Suppressor macrophage (primary cell): ENCODE results near the gene TP73.
A peak's percentile ranks its signal among the peaks of the same experiment; 100 is the strongest.
"Not testable (repeated sequence)": the region's sequence is repeated elsewhere in the genome, so short reads cannot be mapped to it uniquely, and the experiment has no call there.

Source experiments
- DNase-seq, 4 experiments: peaks; one replicate each; pipeline ENCODE4 v3.0.0-alpha.2; 2020 to 2022

Gene TP73

DNA sequence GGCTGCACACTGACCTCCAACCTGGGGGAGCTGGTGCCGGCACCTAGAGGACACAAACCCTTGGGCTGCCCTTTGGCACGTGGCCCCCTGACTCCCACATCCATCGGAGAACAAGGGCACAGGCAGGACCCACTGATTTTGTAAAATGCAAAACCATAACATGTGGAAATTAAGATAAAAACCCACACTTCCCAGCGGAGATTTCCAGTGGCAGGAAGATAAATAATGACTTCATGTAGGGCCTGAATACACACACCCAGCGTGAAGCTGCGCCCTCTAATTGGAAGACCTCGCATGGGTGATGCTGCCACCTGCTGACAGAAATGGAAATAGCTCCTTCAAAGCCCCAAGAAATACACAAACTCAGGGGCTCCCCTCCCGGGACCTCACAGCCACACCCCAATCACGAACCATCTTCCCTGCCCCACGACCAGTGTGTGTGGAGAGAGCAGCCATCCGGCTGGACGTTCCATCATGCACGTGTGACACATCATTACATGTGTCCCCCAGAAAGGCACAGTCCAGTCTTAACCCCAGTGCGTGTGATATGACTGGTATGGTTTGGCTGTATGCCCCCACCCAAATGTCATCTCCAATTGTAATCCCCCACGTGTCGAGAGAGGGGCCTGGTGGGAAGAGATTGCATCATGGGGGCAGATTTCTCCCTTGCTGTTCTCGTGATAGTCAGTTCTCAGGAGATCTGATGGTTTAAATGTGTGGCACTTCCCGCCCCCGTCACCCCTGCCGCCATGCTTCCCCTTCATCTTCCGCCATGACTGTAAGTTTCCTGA lies 33.2 kb upstream of the TP73 start:
- peak; percentile 82 to 89 (median 86) for DNase-seq

DNA sequence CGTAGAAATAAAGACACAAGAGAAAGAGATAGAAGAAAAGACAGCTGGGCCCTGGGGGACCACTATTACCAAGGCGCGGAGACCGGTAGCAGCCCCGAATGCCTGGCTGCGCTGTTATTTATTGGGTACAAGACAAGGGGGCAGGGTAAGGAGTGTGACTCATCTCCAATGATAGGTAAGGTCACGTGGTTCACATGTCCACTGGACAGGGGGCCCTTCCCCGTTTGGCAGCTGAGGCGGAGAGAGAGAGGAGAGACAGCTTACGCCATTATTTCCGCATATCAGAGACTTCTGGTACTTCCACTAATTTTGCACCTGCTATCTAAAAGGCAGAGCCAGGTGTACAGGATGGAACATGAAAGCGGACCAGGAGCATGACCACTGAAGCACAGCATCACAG lies 31.6 kb upstream of the TP73 start:
- DNase-seq: no peak

DNA sequence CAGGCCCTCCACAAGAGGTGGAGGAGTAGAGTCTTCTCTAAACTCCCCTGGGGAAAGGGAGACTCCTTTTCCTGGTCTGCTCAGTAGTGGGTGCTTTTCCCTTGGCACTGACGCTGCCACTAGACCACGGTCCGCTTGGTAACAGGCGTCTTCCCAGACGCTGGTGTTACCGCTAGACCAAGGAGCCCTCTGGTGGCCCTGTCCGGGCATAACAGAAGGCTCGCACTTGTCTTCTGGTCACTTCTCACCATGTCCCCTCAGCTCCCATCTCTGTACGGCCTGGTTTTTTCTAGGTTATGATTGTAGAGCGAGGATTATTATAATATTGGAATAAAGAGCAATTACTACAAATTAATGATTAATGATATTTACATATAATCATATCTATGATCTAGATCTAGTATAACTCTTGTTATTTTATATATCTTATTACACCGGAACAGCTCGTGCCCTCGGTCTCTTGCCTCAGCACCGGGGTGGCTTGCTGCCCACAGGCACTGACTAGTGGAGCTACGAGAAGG lies 31.1 kb upstream of the TP73 start:
- DNase-seq: peak in 3 of 4 experiments; percentile 33 to 49 (median 44)

DNA sequence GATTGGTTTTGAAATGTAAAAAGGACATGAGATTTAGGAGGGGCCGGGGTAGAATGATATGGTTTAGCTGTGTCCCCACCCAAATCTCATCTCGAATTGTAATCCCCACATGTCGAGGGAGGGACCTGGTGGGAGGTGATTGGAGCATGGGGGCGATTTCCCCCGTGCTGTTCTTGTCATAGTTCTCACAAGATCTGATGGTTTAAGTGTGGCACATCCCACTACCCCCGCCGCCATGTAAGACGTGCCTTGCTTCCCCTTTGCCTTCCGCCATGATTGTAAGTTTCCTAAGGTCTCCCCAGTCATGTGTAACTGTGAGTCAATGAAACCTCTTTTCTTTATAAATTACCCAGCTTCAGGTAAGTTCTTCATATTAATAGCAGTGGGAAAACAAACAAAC lies 30.2 kb upstream of the TP73 start:
- not testable (repeated sequence) for DNase-seq

DNA sequence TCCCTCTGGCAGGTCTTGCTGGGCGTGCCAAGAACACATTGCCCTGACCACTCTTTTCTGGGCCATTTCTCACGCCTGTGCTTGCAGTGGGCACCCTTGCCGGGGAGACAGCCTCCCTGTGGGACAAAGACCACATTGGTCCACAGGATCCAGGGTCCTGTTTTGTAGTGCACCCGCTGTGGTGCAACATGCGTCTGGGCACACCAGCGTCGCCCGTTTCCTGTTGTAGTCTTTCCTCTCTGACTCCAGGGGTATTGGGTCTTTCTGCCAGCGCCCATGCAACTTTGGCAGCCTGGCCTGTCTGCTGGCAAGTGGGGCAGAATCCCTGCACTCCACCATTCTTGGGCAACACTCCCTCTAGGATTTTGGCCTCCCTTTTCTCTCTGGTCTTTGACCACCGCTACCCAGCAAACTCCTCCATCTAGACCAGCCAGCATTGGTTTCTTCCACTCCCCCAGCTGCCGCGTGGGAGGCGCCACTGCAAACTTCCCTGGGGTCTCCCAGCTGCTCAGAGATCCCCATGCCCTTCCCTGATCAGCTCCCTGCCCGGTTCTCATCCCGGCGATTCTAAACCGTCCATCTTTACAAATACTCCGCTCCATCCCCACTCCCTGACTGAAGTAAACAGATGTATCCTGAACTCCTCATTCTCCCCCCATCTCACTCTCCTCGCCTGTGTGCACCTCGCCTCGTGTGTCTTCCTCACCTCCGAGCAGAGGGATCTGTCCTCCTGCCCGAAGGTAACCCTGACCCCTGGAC lies 28.7 kb upstream of the TP73 start:
- DNase-seq: no peak

DNA sequence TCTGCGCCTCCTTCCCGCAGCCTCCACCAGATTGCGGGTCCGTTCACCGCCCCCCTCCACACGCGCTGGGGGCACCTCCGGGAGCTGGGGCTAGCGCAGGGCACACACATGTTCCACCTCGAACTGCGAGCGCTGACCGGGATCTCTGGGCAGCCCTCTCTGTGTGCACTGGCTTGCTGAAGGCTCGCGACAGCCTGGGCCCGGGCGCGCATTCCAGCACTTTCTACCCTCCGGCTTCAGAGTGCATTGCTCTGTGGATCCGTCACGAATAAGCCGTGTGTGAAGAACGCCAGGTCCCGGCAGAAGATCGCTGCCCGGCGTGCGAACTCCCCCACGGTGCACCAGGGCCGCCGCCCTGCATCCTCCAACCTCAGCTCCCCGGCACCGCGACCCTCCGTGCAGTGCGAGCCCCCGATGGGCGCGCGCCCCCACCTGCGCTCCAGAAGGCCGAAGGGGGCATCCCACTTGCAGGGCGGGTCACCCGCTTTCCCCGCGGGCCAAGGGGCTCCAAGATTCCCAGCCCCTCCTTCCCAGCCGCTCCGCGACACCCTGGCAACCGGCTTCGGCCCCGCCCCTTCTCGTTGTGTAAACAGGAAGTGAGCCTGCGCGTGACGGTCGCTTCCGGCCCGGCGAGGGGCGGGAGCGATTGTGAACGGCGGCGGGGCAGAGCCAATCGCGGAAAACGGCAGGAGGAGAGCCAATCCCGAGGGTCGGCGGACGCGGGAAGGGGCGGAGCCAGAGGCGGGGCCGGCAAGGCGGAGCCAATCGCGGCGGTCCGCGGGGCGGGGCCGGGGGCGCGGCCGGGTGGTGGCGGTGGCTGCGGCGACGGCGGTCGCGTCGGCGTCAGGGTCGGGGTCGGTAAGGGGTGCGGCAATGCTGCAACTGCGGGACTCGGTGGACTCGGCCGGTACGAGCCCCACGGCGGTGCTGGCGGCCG lies 27.8 kb upstream of the TP73 start, which contains the start of gene TPRG1L:
Gene TPRG1L, plus strand, starts transcription at position 816 of the 937 bp plus-strand sequence. Its CDS starts 58 bp downstream, at position 874.
- DNase-seq: peak; percentile 99 to 100 (median 99)

DNA sequence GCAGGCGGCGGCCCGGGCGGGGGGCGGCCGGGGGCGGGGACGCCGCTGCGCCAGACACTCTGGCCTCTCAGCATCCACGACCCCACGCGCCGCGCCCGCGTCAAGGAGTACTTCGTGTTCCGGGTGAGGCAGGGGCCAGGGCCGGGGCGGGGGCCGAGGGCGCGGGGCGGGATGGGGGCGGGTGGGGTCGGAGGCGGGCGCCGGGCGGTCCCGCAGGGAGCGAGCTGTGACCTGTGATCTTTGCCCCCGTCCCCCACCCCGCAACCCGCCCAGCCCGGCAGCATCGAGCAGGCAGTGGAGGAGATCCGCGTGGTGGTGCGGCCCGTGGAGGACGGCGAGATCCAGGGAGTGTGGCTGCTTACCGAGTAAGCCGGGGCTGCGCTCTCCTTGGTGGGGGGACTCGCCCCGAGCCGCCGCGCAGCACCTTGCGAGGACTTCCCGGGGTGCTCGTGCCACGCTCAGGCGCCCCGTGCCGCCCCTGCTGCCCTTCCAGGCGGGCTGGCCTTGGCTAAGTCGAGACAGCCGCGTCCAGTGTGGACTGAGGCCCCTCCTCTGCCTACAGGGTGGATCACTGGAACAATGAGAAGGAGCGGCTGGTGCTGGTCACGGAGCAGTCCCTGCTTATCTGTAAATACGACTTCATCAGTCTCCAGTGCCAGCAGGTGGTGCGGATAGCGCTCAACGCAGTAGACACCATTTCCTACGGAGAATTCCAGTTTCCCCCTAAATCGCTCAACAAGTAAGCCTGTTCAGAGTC lies 27.0 kb upstream of the TP73 start:
- peak in 3 of 4 experiments; percentile 13 to 41 (median 25) for DNase-seq

DNA sequence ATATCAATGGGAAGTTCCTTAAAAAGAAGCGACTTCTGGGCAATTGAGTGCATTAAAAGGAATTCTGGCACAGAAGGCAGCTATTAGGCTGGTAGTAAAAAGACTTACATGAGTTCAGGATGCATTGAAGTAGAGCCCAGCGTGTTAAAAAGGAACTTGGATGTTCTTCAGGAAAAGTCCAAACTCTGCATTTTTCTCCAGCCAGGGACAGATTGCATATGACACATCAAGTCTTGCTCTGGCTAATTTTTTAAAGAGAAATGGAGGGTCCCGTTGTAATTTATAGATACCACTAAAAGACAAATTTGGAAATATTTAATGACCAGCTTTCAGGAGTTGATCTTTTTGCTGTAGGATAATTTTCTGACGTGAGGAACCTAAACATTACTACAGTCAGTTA lies 26.3 kb upstream of the TP73 start:
- peak in 3 of 4 experiments; percentile 43 to 61 (median 56) for DNase-seq

DNA sequence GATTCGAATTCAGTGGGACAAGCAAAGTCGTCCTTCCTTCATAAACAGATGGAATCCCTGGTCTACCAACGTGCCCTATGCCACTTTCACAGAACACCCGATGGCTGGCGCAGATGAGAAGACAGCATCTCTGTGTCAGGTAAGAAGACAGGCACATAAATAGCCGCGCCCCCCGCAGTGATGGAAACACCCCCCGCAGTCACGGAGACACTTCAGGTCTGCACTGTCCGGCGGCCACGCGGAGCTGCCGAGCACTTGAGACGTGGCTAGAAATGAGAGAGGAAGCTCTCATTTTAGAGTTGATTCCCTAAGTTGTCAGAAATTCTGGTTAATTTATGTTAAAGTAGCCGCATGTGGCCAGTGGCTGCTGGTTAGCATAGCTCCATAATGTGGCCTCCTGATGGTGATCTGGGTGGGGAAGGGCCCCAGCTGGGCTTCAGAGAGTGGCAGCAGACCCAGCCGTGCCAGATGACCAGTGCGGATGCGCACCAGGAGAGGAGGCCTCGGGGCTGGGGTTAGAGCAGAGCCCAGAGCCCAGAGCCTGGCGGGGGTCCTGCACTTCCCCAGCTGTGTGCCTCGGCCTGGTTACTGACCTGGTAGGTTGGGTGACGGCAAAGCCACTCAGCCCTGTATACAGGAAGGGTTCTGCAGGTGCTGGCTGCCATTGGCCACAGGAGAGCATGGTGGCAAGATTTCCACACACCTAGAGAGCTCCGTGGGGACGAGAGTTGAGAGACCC lies 24.6 kb upstream of the TP73 start:
- no peak for DNase-seq

DNA sequence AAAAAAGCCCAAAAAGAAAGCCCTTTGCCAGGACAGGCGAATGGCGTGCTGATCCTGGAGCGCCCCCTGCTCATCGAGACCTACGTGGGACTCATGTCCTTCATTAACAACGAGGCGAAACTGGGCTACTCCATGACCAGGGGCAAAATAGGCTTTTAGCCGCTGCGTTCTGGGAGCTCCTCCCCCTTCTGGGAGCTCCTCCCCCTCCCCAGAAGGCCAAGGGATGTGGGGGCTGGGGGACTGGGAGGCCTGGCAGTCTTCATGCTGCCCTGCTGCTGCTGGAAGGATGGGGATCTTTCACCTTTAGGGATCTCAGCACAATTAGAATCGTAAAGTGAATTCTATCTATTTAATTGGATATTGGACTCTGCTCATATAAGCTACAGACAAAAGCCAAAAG lies 23.9 kb upstream of the TP73 start:
- no peak for DNase-seq

DNA sequence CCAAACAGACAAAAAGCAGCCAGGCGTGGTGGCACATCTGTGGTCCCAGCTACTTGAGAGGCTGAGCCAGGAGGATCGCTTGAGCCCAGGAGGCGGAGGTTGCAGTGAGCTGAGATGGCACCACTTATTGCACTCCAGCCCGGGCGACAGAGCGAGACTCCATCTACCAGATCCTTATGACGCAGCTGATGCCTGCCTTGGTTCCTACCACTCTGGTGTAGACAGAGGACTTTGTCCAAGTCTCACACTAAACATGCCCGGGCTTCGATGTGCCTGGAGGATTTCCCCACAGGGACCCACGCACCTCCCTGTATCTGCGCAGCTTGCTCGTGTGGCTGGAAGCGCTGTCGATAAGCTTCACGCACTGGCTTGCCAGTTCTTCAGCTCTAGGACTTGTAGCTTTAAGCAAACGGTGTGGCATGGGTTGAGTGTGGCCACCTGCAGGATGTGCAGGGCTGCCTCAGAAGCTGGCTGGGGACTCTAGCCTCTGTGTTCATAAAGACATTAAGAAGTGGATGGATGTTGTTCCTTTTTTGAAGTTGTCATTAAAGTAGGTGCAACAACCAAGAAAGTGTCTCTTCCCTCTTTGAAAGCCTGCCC lies 22.7 kb upstream of the TP73 start:
- DNase-seq: no peak

DNA sequence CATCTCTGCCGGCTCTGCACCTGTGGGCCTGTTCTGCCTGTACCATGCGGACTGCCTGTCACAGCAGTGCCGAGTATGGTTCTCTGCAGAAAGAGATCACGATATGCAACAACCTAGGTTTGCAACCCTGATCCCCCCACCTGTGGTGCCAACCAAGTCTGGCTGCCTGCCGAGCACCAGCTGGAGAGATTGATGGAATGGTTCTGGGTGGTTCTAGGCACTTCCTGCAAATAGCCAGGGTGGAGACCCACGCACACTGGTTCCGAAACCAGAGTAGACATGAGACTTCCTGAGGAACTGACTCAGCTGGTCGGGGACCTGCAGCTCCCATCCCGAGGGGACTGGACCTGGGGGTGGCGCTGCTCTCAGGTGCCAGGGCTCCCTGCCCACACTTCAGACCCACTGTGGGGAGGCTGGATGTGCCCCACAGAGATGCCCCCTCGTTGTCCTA lies 22.1 kb upstream of the TP73 start:
- DNase-seq: peak in 1 of 4 experiments; percentile 34

DNA sequence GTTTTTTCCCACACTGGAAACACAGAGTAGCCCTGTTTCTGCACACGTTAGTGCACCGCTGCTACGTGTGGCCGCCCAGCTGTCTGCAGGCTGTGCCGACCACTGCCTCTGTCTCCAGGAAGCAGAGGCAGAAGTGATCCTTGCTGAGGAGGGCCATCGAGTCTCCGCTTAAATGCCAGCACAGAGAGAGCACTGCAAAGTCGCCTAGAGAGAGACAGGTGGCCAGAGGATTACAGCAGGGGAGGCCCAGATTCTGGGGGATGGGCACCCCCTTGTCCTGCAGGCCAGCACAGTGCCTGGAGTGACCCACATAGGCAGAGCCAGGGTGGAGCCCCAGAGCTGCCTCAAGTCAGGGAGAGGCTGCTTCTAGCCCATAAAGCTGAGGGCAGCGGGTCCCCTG lies 21.4 kb upstream of the TP73 start:
- DNase-seq: no peak

DNA sequence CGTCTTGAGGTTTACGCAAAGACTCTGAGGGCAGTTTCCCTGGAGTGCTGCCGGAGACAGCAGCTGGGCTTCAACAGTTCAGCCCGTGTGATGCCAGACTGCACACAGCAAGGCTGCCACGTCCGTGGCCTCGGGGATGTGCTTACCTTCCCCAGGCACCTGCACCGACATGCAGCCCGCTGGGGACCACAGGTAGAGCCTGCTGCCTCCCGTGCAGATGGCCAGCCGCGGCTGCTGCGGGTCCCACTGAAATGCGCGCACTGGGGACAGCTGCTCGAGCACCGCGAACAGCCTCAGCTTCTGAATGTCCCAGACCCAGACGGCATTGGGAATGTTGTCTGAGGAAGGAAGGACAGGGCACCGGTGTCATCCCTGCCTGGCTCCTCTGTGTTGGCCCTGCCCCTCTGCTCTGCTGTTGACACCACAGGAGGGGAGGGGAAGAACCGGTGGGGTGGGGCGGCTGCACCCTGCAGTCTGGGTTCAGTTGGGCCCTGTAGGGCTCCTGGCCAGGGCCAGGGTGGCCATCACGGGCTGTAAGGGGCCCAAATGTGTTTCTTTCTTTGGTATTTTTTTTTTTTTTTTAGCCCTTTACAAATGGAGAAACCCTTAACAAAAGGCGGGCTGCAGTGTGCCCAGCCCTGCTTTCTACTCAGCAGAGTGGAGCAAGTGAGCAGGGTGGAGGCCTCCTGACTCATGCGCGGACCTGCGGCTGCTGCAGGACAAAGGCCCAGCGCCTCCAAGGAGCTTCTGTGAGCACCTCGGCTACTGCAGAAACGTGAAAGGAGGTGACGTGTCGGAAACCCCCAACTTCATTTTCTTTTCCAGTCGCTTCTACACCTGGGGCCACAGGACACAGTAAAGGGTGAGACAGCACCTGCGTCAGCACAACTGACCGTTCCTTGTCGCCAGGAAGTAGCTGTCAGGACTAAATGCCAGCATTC lies 20.7 kb upstream of the TP73 start:
- DNase-seq: no peak

DNA sequence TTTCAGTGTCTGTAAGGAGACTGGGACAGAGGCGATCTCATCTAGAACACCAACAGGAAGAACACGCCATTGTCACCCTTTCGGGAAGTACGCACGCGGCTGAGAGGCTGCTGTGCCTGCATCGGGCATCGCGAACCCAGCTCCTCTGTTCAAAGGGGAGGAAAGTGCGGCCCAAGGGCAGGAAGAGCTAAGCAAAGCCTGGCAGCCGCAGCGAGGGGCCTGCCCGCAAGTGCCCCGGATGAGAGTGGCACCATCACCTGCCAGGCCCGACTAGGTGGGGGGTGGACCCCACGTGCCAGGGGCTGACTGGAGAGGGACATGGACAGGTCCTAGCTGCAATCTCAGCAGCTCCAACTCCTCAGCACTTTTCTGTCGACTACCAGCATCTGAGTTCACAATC lies 20.0 kb upstream of the TP73 start:
- no peak for DNase-seq

DNA sequence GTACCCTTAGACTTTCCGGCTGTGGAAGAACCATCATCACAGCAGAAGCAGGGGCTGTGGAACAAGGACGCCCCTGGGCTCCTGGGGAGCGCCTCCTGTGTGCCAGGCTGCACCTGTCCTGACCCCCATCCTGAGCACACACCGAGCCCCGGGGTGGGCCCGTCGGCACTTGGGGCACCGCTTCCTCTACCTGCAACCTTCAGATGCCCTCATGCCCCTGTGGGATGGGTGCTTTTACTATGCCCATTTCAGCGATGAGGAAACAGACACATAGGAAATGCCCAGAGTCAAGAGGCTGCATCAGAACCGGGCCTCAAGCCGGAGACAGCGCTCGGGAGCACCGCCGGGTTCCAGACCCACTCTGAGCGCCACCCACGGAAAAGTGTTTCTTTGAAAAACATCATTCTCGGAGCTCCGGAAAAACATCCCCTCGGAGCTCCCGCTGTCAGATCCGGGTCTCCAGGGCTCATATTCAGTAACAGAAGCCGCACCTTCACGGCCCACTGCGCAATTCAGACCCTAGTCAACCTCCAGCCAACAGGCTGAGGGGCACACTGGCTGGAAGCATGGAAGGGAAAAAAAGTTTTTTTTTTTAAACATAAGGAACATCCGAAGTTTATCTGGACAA lies 19.5 kb upstream of the TP73 start:
- no peak for DNase-seq

DNA sequence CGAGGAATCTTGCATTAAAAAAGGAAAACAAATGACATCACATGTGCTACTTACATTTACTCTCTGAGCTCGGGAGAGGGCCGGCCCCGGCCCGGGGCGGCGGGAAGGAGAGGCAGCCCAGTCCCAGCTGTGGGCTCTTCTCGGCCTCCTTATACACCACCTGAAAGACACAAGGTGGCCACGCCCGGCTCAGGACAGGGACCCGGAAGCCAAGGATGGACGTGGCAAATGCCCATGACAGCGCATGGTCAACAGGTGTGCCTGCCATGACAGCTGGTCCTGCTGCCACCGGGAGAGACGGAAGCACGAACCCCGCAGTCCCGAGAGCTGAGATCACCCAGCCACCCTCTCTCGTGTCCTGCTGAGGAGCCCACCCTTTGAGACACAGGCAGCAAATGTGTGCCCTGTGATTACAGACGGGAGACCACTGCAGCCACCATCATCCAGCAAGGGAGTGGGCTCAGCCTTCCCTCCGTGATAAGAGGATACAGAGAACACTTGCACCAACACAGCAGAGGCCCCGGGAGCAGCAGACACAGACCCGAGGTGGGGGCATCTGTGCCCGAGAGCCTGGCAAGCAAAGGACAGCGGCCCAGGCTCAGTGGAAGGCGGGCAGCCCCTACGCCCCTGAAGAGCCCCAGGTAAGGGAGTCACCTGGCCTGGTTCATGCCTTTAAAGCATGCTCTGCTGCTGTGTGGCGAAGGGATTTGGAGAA lies 18.8 kb upstream of the TP73 start:
- no peak for DNase-seq
